GM10248 (cell line): ENCODE measurements around the gene WDR1.

Source experiments
- CTCF ChIA-PET: fragments of 300-600 bp; sonication (Branson Sonifier 250); formaldehyde crosslinking; extraction: SDS; loops from one replicate; lab custom pipeline; 2021; ENCODE audit warnings: antibody characterized with exemption; lab: Yijun Ruan, JAX
- POLR2A ChIA-PET: fragments of 350-650 bp; sonication (Branson Sonifier 250); formaldehyde crosslinking; extraction: SDS; loops from one replicate; lab custom pipeline; 2020; ENCODE audit warnings: antibody characterized with exemption; lab: Yijun Ruan, JAX
- DNase-seq: peaks from one replicate; pipeline ENCODE4 v3.0.0; 2012; ENCODE audit errors: extremely low spot score
- TF ChIP-seq, protein P1 (sequence below): IDR thresholded peaks from 2 replicates; pipeline ENCODE4 v1.5.1; 2012; ENCODE audit warnings: mild to moderate bottlenecking, low read depth; ENCODE audit errors: extremely low read depth, missing control alignments, control extremely low read depth

WDR1 gene

DNA sequence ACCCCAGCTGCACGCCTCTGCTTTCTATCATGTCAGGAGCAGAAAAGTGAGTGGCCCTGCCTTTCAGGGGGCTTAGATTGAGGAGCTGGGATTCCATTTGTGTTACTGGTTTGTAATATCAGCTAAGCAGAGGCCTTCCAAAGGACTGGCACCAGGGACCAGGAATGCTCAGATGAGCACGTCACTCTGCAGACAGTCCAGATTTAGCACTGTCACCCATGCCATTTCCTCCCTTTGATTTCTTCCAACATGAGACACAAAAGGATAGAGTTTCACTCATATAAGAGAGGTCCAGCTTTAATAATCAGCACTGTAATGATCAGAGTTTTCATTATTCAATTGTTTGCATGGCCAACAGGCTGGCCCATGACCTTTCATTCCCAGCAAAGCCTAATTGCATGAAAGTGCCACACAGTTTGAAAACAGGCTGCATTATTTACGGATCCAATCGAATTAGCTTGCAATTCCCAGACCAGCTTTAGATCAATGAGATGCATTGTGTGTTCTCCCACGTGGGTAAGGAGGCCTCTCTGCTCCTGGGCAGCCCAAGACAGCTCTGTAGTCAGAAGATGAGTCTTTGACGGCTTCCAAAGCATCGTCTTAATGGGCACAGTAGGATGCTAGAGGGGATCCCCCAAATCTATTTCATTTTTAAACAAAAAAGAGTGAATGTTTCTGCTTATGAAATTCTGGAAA lies 85.5 kb downstream of the WDR1 start:
- DNase-seq = no peak
- CTCF ChIA-PET = interaction anchor here (0.9 to 5.5 kb wide), 4 partner anchors 11 to 328 kb away, joined by 3 to 30 read pairs (median 14); no protein-coding TSS in a partner anchor
- TF ChIP-seq, protein P1, sequence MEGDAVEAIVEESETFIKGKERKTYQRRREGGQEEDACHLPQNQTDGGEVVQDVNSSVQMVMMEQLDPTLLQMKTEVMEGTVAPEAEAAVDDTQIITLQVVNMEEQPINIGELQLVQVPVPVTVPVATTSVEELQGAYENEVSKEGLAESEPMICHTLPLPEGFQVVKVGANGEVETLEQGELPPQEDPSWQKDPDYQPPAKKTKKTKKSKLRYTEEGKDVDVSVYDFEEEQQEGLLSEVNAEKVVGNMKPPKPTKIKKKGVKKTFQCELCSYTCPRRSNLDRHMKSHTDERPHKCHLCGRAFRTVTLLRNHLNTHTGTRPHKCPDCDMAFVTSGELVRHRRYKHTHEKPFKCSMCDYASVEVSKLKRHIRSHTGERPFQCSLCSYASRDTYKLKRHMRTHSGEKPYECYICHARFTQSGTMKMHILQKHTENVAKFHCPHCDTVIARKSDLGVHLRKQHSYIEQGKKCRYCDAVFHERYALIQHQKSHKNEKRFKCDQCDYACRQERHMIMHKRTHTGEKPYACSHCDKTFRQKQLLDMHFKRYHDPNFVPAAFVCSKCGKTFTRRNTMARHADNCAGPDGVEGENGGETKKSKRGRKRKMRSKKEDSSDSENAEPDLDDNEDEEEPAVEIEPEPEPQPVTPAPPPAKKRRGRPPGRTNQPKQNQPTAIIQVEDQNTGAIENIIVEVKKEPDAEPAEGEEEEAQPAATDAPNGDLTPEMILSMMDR = no peak
- POLR2A ChIA-PET = no interaction called here

DNA sequence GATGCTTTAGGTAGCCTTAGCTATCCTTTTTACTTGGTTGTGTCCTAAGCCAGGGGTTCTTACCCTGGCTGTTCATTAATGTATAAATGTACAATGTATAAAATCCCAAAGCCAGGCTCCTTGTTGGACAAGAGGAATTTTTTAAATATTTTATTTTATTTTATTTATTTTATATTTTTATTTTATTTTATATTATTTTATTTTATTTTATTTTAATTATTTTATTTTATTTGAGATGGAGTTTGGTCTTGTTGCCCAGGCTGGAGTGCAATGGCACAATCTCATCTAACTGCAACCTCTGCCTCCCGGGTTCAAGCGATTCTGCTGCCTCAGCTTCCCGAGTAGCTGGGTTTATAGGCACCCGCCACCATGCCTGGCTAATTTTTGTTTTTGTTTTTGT lies 87.2 kb downstream of the WDR1 start:
- TF ChIP-seq, protein P1 = no peak
- ChIA-PET POLR2A (no interaction called here), CTCF (interaction anchor here (1.6 kb wide), 1 partner anchor 34 kb away, joined by 3 read pairs; no protein-coding TSS in a partner anchor)
- no peak for DNase-seq

DNA sequence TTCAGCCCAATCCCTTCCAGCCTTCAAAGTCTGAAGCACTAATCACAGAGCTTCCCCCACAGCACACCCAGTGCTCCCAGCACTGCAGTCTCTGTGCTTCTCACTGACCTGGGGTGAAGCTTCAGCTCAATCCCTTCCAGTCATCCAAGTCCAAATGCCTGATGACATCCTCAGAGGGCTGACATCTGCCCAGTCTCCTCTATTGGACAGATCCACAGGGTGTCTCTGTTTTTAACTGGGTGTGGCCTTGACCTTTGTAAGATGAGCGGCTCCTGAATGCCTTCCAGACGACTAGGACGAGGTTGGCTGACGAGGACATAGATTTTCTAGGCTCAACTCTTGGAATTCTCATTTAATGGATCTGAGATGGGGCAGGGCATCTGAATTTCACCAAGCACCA lies 87.7 kb downstream of the WDR1 start:
- ChIA-PET CTCF (interaction anchor here (1.6 to 2.4 kb wide), 2 partner anchors 15 to 34 kb away, joined by 3 to 13 read pairs; no protein-coding TSS in a partner anchor), POLR2A (no interaction called here)
- no peak for DNase-seq
- TF ChIP-seq, protein P1 = no peak

DNA sequence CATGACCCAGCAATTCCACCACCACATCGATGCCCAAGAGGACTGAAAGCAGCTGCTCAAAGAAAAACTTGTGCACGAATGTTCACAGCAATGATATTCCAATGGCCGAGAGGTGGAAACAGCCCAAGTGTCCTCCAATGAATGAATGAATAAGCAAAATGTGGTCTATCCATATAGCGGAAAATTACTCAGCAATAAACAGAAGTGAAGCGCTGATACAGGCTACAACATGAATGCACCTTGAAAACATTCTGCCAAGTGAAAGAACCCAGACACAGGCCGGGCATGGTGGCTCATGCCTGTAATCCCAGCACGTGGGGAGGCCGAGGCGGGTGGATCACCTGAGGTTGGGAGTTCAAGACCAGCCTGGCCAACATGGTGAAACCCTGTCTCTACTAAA lies 90.1 kb downstream of the WDR1 start:
- DNase-seq = no peak
- CTCF ChIA-PET = interaction anchor here (0.8 to 1.2 kb wide), 2 partner anchors 9 to 11 kb away, joined by 3 to 7 read pairs; no protein-coding TSS in a partner anchor
- TF ChIP-seq, protein P1 = no peak
- POLR2A ChIA-PET = no interaction called here

DNA sequence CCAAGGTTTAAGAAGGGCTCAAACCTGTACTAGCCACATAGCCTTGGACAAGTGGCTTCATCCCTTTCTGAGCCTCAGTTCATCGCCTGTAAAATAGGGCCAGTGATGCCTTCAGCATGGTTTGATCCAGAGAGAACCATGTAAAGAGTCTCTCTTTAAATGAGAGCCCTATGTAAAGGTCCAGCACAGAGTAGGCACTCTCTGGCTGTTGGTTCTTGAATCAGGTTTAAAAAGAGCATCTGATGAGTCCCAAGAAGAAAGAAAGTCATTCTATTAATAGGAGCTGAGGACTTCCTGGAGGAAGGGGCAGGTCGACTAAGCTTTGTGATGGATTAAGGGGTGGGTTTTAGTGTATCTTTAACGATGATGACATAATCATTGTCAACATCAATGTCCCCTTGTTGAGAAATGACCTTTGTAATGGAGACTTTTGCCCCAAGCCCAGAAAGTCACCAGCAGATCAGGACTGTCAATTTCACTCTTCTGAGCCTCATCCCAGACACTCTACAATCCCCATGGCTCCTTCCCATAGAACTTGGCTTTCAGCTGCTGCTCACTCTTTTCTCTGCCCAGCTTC lies 91.3 kb downstream of the WDR1 start:
- TF ChIP-seq, protein P1 = no peak
- ChIA-PET POLR2A (no interaction called here), CTCF (interaction anchor here (0.8 to 2.7 kb wide), 5 partner anchors 10 to 322 kb away, joined by 3 to 19 read pairs (median 5); no protein-coding TSS in a partner anchor)
- DNase-seq = no peak
